Heart left ventricle (tissue), 13 donors: ENCODE data around the gene OR8H2.
"Not testable (repeated sequence)": the region's sequence is repeated elsewhere in the genome, so short reads cannot be mapped to it uniquely, and the experiment has no call there.

ENCODE experiments used
- CTCF ChIP-seq, 12 donors: fragments of 200-600 bp; sonication (generic) in 4 of 12; IDR thresholded peaks; one replicate each; pipeline versions ENCODE4 v1.5.0 to v1.8.0; 2018 to 2022; ENCODE audit warnings: antibody characterized with exemption in 12 of 12, mild to moderate bottlenecking in 5 of 12
- POLR2A ChIP-seq, 2 donors: fragments of 450-650 bp; IDR thresholded peaks; one replicate each; pipeline ENCODE4 v1.6.1; 2017; ENCODE audit warnings: antibody characterized with exemption in 2 of 2, mild to moderate bottlenecking in 2 of 2, moderate library complexity in 2 of 2
- donor health status: ischemic (EF 13 %, LVEDD 7.1; RV severe dilation, severe dysfunction).
- donor health status: DM: no; HTN: yes; CAD: no.
- donor health status: DM: no; HTN: no; CAD: no.
- donor health status: ischemic (EF 25% LVEDD 6.9; RV normal size, moderate dysfunction).
- donor health status: ischemic (EF 25% LVEDD 5.7; RV mildly dilated, moderate dysfunction).
- donor health status: ischemic (EF 35%, LVEDD 5.7; RV mildly dilated, moderate dysfunction).
- donor health status: nonischemic (EF 11% LVEDD 7.7; RV severe dilation, severe dysfunction).
- donor health status: DM: yes; HTN: yes; CAD: no.
- donor health status: PGD.
- donor health status: ischemic (EF 29% LVEDD 5.4; RV normal size, mild dysfunction).
- donor health status: nonischemic (EF 23%, LVEDD 6.1; RV moderate dilation, normal function).

DNA sequence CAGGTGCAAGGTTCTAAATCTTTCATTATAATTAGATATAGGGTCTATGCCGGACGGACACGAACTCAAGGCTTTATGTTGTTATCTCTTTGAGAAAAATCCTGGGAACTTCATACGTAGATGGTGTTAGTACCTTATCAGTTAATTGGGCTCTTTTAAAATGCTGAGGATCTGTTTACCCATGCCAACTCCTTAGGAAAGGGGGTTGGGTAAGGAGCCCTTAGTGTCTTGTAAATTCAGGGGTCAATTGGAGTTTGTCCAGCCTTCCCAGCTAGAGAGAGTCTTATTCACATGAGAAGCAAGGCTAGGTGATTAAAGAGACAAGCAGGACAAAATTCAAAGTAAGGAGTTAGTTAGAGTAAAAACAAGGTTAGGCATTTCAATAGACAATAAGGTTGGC lies 47.1 kb upstream of the OR8H2 start:
- not testable (repeated sequence) for TF ChIP-seq CTCF, POLR2A (IDR thresholded peaks at IDR 0.05)
